ENCODE data around the gene SS18.

The SS18 gene

DNA sequence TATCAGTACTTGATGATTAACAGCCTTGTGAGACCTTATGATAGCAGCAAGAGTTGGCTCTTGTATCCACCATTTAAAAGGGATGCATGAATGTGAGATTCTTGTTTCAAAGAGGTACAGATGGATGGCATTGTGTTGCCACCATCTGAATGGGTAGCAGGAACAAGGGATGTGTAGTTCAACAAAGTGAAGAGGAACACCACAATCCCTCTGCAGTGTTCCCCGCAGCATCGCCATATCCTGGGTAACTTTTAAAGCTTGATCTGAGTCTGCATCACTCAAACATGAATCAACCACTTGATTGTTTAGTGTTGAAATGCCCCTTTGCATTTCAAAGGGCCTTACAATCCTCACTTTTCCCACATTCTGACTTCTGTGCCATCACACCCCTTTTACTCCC, 106.7 kb downstream of the SS18 start:
- no peaks in the 10 kb centered on the region for H3K79me2 ChIP-seq (ENCODE audit: insufficient read depth, low read length)
- TF ChIP-seq EZH2phosphoT487 (conservative IDR thresholded peaks at IDR 0.05; ENCODE audit: low read length): no peak
- TF ChIP-seq, protein P1, sequence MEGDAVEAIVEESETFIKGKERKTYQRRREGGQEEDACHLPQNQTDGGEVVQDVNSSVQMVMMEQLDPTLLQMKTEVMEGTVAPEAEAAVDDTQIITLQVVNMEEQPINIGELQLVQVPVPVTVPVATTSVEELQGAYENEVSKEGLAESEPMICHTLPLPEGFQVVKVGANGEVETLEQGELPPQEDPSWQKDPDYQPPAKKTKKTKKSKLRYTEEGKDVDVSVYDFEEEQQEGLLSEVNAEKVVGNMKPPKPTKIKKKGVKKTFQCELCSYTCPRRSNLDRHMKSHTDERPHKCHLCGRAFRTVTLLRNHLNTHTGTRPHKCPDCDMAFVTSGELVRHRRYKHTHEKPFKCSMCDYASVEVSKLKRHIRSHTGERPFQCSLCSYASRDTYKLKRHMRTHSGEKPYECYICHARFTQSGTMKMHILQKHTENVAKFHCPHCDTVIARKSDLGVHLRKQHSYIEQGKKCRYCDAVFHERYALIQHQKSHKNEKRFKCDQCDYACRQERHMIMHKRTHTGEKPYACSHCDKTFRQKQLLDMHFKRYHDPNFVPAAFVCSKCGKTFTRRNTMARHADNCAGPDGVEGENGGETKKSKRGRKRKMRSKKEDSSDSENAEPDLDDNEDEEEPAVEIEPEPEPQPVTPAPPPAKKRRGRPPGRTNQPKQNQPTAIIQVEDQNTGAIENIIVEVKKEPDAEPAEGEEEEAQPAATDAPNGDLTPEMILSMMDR (IDR thresholded peaks at IDR 0.05; ENCODE audit: insufficient read depth, low read length, poor library complexity, severe bottlenecking): no peak
- peaks cover 14% of the 10 kb centered on the region for H3F3A ChIP-seq (ENCODE audit: insufficient read depth)
- H3K4me2 ChIP-seq (ENCODE audit: low read depth, low read length, poor library complexity, severe bottlenecking): no peak overlapping the region
- H3K36me3 ChIP-seq (ENCODE audit: low read length): no peaks in the 10 kb centered on the region
- peaks cover 14% of the 10 kb centered on the region; the same call in 1 of the 2 replicates for H3K9me3 ChIP-seq (ENCODE audit: insufficient read depth, low read length)
- H4K20me1 ChIP-seq (ENCODE audit: low read depth, low read length): no peaks in the 10 kb centered on the region
- H3K9me2 ChIP-seq (replicated peaks; ENCODE audit: insufficient read depth, low read length): no peaks in the 10 kb centered on the region
- no peaks in the 10 kb centered on the region for H3K27me3 ChIP-seq (ENCODE audit: low read length)
- no peak overlapping the region for H3K9ac ChIP-seq (ENCODE audit: low read length)
- H3K27ac ChIP-seq (ENCODE audit: low read depth, low read length): no peak overlapping the region
- H3K4me3 ChIP-seq (ENCODE audit: insufficient read depth, low read length, poor library complexity, severe bottlenecking): no peak overlapping the region
- H2AFZ ChIP-seq (ENCODE audit: low read depth, low read length, severe bottlenecking): no peak overlapping the region

DNA sequence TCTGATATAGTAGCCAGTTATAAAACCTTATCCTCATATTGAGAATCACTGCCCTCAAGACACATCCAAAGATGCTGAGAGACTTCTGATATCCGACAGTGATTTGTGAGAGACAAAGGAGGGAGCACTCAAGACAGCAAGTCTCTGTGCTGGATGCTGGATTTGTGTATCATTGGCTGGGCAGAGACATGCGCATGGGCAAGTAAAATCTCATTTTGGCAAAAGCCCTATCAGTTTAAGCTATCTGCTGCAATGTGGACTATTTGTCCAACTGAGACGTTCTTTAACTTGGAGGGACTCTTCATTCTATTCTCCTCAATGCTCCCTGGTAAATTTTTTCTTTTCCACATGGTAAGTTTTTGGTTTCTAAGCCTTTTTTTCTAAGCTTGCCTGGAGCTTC, 107.5 kb downstream of the SS18 start:
- Histone ChIP-seq H3K27ac (ENCODE audit: low read depth, low read length) (no peak overlapping the region), H3K9ac (ENCODE audit: low read length) (no peak overlapping the region), H3K9me2 (replicated peaks; ENCODE audit: insufficient read depth, low read length) (no peaks in the 10 kb centered on the region), H3K27me3 (ENCODE audit: low read length) (no peaks in the 10 kb centered on the region), H3K9me3 (ENCODE audit: insufficient read depth, low read length) (peaks cover 14% of the 10 kb centered on the region; the same call in 1 of the 2 replicates), H3K4me2 (ENCODE audit: low read depth, low read length, poor library complexity, severe bottlenecking) (no peak overlapping the region), H3K79me2 (ENCODE audit: insufficient read depth, low read length) (no peaks in the 10 kb centered on the region), H3F3A (ENCODE audit: insufficient read depth) (peaks cover 21% of the 10 kb centered on the region), H4K20me1 (ENCODE audit: low read depth, low read length) (no peaks in the 10 kb centered on the region), H3K4me3 (ENCODE audit: insufficient read depth, low read length, poor library complexity, severe bottlenecking) (no peak overlapping the region), H2AFZ (ENCODE audit: low read depth, low read length, severe bottlenecking) (no peak overlapping the region), H3K36me3 (ENCODE audit: low read length) (no peaks in the 10 kb centered on the region)
- TF ChIP-seq EZH2phosphoT487 (conservative IDR thresholded peaks at IDR 0.05; ENCODE audit: low read length): no peak
- TF ChIP-seq, protein P1 (IDR thresholded peaks at IDR 0.05; ENCODE audit: insufficient read depth, low read length, poor library complexity, severe bottlenecking): no peak

GRCh38 chr18:25982153-25982552, 108.3 kb downstream of the SS18 start:
- Histone ChIP-seq H3K9me2 (replicated peaks; ENCODE audit: insufficient read depth, low read length) (no peaks in the 10 kb centered on the region), H3K4me2 (ENCODE audit: low read depth, low read length, poor library complexity, severe bottlenecking) (no peak overlapping the region), H3K9me3 (ENCODE audit: insufficient read depth, low read length) (peaks cover 14% of the 10 kb centered on the region; the same call in 1 of the 2 replicates), H3K27me3 (ENCODE audit: low read length) (no peaks in the 10 kb centered on the region), H3K36me3 (ENCODE audit: low read length) (no peaks in the 10 kb centered on the region), H3K9ac (ENCODE audit: low read length) (no peak overlapping the region), H3K79me2 (ENCODE audit: insufficient read depth, low read length) (no peaks in the 10 kb centered on the region), H3K4me3 (ENCODE audit: insufficient read depth, low read length, poor library complexity, severe bottlenecking) (no peak overlapping the region), H2AFZ (ENCODE audit: low read depth, low read length, severe bottlenecking) (peak overlapping the region; percentile 70), H3F3A (ENCODE audit: insufficient read depth) (peaks cover 28% of the 10 kb centered on the region), H3K27ac (ENCODE audit: low read depth, low read length) (peak overlapping the region; percentile 25; the same call in 1 of the 2 replicates), H4K20me1 (ENCODE audit: low read depth, low read length) (no peaks in the 10 kb centered on the region)
- TF ChIP-seq, protein P1 (IDR thresholded peaks at IDR 0.05; ENCODE audit: insufficient read depth, low read length, poor library complexity, severe bottlenecking): no peak
- TF ChIP-seq EZH2phosphoT487 (conservative IDR thresholded peaks at IDR 0.05; ENCODE audit: low read length): no peak
